SK-N-SH (cell line): ENCODE measurements around the gene MRPL46. TPM values are rescaled to one million over a fixed set of nuclear protein-coding genes. Genes with fewer than 3 reads are reported as not detected.

Experiments used
- CTCF ChIA-PET: fragments of 300-600, 350-600 bp; formaldehyde crosslinking; extraction: SDS; loops from one replicate; lab custom pipeline; 2021; lab: Yijun Ruan, JAX
- POLR2A ChIA-PET: fragments of 350-600 bp; sonication (Branson Sonifier 250); formaldehyde crosslinking; extraction: SDS; loops from one replicate; lab custom pipeline; 2020; ENCODE audit warnings: antibody characterized with exemption, inconsistent platforms; lab: Yijun Ruan, JAX
- DNase-seq: peaks from one replicate; pipeline ENCODE4 v3.0.0; 2012
- H2AFZ ChIP-seq: fragments of 200-600 bp; sonication (generic); 2 replicates; pipeline ENCODE4 v1.8.1; 2016; ENCODE audit warnings: antibody characterized with exemption, mild to moderate bottlenecking, low read depth
- H3F3A ChIP-seq: fragments of 200-600 bp; sonication (generic); replicated peaks from 2 replicates; pipeline ENCODE3; 2016; ENCODE audit warnings: antibody characterized with exemption, mild to moderate bottlenecking; ENCODE audit not compliant: insufficient read depth
- H3K27ac ChIP-seq, 2 experiments: fragments of 200-500 bp in 1 of 2; fragments of 200-600 bp in 1 of 2; sonication (Bioruptor generic) in 1 of 2; sonication (generic), shearing (Covaris generic) in 1 of 2; 2 replicates each; pipeline versions ENCODE4 v1.5.1 to v1.6.1; 2014 to 2016; ENCODE audit warnings: low read depth in 2 of 2, inconsistent platforms in 1 of 2, low read length in 1 of 2, mild to moderate bottlenecking in 1 of 2, mixed read lengths in 1 of 2
- H3K27me3 ChIP-seq: fragments of 200-600 bp; sonication (generic), shearing (Covaris generic); 2 replicates; pipeline ENCODE4 v1.6.1; 2016; ENCODE audit warnings: mixed run types; ENCODE audit not compliant: insufficient read depth
- H3K36me3 ChIP-seq, 2 experiments: fragments of 200-500 bp in 1 of 2; fragments of 200-600 bp in 1 of 2; sonication (Bioruptor generic) in 1 of 2; sonication (generic) in 1 of 2; replicated peaks in 1 of 2; 2 replicates each; pipeline versions ENCODE3 to v1.5.1; 2014 to 2016; ENCODE audit warnings: low read length in 1 of 2, mild to moderate bottlenecking in 1 of 2; ENCODE audit not compliant: insufficient read depth in 2 of 2, control insufficient read depth in 1 of 2
- H3K4me1 ChIP-seq, 2 experiments: fragments of 200-500 bp in 1 of 2; fragments of 200-600 bp in 1 of 2; sonication (Bioruptor generic) in 1 of 2; sonication (generic), shearing (Covaris generic) in 1 of 2; 2 replicates each; pipeline versions ENCODE4 v1.5.1 to v1.6.1; 2014 to 2016; ENCODE audit warnings: low read depth in 1 of 2, low read length in 1 of 2, mixed run types in 1 of 2; ENCODE audit not compliant: insufficient read depth in 2 of 2, control insufficient read depth in 1 of 2
- H3K4me2 ChIP-seq: fragments of 200-600 bp; sonication (generic), shearing (Covaris generic); 2 replicates; pipeline ENCODE4 v1.6.1; 2017; ENCODE audit warnings: mixed run types
- H3K4me3 ChIP-seq, 2 experiments: fragments of 200-500 bp in 1 of 2; fragments of 200-600 bp in 1 of 2; sonication (Bioruptor generic) in 1 of 2; sonication (generic), shearing (Covaris generic) in 1 of 2; 2 replicates each; pipeline versions ENCODE4 v1.5.1 to v1.8.1; 2014 to 2016; ENCODE audit warnings: low read depth in 2 of 2, inconsistent platforms in 1 of 2, low read length in 1 of 2, mild to moderate bottlenecking in 1 of 2, mixed read lengths in 1 of 2, moderate library complexity in 1 of 2
- H3K79me2 ChIP-seq: fragments of 200-600 bp; sonication (generic); 2 replicates; pipeline ENCODE4 v1.8.1; 2017; ENCODE audit warnings: mild to moderate bottlenecking; ENCODE audit not compliant: insufficient read depth
- H3K9ac ChIP-seq: fragments of 200-600 bp; sonication (generic); 2 replicates; pipeline ENCODE4 v1.6.1; 2017; ENCODE audit warnings: mixed run types
- H3K9me2 ChIP-seq: fragments of 200-600 bp; sonication (generic); 2 replicates; pipeline ENCODE4 v1.6.1; 2017; ENCODE audit warnings: mixed run types
- H3K9me3 ChIP-seq: fragments of 200-600 bp; sonication (generic); 2 replicates; pipeline ENCODE4 v1.6.1; 2017; ENCODE audit warnings: mixed run types, mild to moderate bottlenecking, moderate library complexity
- H4K20me1 ChIP-seq: fragments of 200-600 bp; sonication (generic); 2 replicates; pipeline ENCODE4 v1.6.1; 2017; ENCODE audit warnings: mild to moderate bottlenecking, mixed run types; ENCODE audit not compliant: insufficient read depth
- CHD2 ChIP-seq: fragments of 150-350 bp; IDR thresholded peaks from 2 replicates; pipeline ENCODE4 v1.6.1; 2018; ENCODE audit warnings: low read length; ENCODE audit not compliant: partially characterized antibody
- CTCF ChIP-seq: fragments of 200-600 bp; sonication (generic); IDR thresholded peaks from 2 replicates; pipeline ENCODE4 v1.6.1; 2017; ENCODE audit warnings: antibody characterized with exemption, mild to moderate bottlenecking, moderate library complexity
- EP300 ChIP-seq, 2 experiments: IDR thresholded peaks; 2 replicates each; pipeline versions ENCODE4 v1.4.0 to v1.6.1; 2012; ENCODE audit warnings: borderline replicate concordance in 1 of 2, low read depth in 1 of 2, low read length in 1 of 2
- FOXM1 ChIP-seq: IDR thresholded peaks from 2 replicates; pipeline ENCODE4 v1.4.0; 2012; ENCODE audit warnings: low read depth, mild to moderate bottlenecking
- REST ChIP-seq: IDR thresholded peaks from 2 replicates; pipeline ENCODE4 v1.6.1; 2012; ENCODE audit warnings: mild to moderate bottlenecking, low read depth, low read length, moderate library complexity
- TAF1 ChIP-seq: IDR thresholded peaks from 2 replicates; pipeline ENCODE4 v1.6.1; 2012; ENCODE audit warnings: low read depth, mild to moderate bottlenecking, low read length, moderate library complexity, borderline replicate concordance
- WGBS: methylation state at CpG from one replicate; pipeline ENCODE4 v1.1.6; 2017; ENCODE audit warnings: low lambda C conversion rate; 5-methylcytosine and 5-hydroxymethylcytosine counted together
- polyA plus RNA-seq, 3 experiments: library from polyadenylated mRNA; depleted of rRNA; stranded (reverse); fragments of >200 nt; gene quantifications; 2 replicates each; pipeline ENCODE4 v1.2.3, GENCODE V29; 2012

The MRPL46 gene
- polyA plus RNA-seq, 1 of the 3 experiments (the other 2 are of a cell fraction), result 33.8 TPM

DNA sequence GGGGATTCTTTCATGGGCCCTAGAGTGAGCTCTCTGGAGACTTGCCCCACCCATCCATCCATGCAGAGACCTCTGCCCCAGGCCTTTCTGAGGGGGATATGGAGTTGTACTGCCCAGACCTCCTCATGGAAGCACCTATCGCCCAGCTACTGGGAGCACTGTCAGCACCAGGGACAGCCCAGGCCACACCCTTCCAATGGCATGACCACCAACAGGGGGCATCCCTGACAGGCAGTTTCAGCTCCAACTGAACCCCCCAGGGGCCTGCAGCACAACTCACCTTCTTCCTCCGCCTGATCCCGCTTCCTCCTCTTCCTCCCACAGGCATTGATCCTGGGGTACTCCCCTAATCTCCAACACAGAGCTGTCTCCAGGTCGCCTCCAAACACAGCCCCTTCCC is 22.1 kb upstream of the MRPL46 start:
- no peak for DNase-seq
- Histone ChIP-seq H3K4me3 (no peak overlapping the region), H3K4me2 (no peak overlapping the region), H3K27me3 (no peaks in the 10 kb centered on the region), H3K9me3 (no peaks in the 10 kb centered on the region), H4K20me1 (no peaks in the 10 kb centered on the region), H3K36me3 (no peaks in the 10 kb centered on the region), H3K9me2 (no peaks in the 10 kb centered on the region), H3K79me2 (no peaks in the 10 kb centered on the region), H3K27ac (no peak overlapping the region), H3F3A (no peaks in the 10 kb centered on the region), H3K4me1 (no peaks in the 10 kb centered on the region), H3K9ac (no peak overlapping the region), H2AFZ (no peak overlapping the region)
- ChIA-PET POLR2A (no interaction called here), CTCF (interaction anchor here (1.0 to 1.8 kb wide), 4 partner anchors 8 to 125 kb away, joined by 3 to 7 read pairs (median 3); no protein-coding TSS in a partner anchor)
- TF ChIP-seq TAF1 (no peak), REST (peak; percentile 81), CHD2 (no peak)
- 89% methylated on average over 3 of the region's 4 CpGs for WGBS

GRCh38 chr15:88487796-88488523 is 20.8 kb upstream of the MRPL46 start:
- WGBS, result 67% methylated on average over 10 of the region's 11 CpGs
- H3K4me1 ChIP-seq, result no peaks in the 10 kb centered on the region
- H3K27me3 ChIP-seq, result no peaks in the 10 kb centered on the region
- H3F3A ChIP-seq, result no peaks in the 10 kb centered on the region
- H4K20me1 ChIP-seq, result no peaks in the 10 kb centered on the region
- H3K9me3 ChIP-seq, result no peaks in the 10 kb centered on the region
- DNase-seq, result no peak
- no peak overlapping the region for H2AFZ ChIP-seq
- no peak for TF ChIP-seq CHD2
- no peak for TF ChIP-seq CTCF
- TF ChIP-seq EP300 (IDR thresholded peaks at IDR 0.05; ENCODE audit: borderline replicate concordance in 1 of 2, low read depth in 1 of 2, low read length in 1 of 2), result no peak
- TF ChIP-seq FOXM1, result no peak
- POLR2A ChIA-PET, result no interaction called here
- no peak overlapping the region for H3K27ac ChIP-seq
- no peaks in the 10 kb centered on the region for H3K79me2 ChIP-seq
- no peak overlapping the region for H3K9ac ChIP-seq
- no peak overlapping the region for H3K4me3 ChIP-seq
- no peak overlapping the region for H3K4me2 ChIP-seq
- CTCF ChIA-PET, result interaction anchor here (1.5 kb wide), 1 partner anchor 126 kb away, joined by 3 read pairs; no protein-coding TSS in a partner anchor
- no peaks in the 10 kb centered on the region for H3K9me2 ChIP-seq
- H3K36me3 ChIP-seq, result no peaks in the 10 kb centered on the region
